Measurements from ENCODE around the gene MYLK3. TPM values are rescaled to one million over a fixed set of nuclear protein-coding genes. Genes with fewer than 3 reads are reported as not detected.
A peak's percentile ranks its signal among the peaks of the same experiment; 100 is the strongest.
"Not testable (repeated sequence)": the region's sequence is repeated elsewhere in the genome, so short reads cannot be mapped to it uniquely, and the experiment has no call there.

The MYLK3 gene
- total RNA-seq, 1 donor from 2014 or later: 0.43 TPM

DNA sequence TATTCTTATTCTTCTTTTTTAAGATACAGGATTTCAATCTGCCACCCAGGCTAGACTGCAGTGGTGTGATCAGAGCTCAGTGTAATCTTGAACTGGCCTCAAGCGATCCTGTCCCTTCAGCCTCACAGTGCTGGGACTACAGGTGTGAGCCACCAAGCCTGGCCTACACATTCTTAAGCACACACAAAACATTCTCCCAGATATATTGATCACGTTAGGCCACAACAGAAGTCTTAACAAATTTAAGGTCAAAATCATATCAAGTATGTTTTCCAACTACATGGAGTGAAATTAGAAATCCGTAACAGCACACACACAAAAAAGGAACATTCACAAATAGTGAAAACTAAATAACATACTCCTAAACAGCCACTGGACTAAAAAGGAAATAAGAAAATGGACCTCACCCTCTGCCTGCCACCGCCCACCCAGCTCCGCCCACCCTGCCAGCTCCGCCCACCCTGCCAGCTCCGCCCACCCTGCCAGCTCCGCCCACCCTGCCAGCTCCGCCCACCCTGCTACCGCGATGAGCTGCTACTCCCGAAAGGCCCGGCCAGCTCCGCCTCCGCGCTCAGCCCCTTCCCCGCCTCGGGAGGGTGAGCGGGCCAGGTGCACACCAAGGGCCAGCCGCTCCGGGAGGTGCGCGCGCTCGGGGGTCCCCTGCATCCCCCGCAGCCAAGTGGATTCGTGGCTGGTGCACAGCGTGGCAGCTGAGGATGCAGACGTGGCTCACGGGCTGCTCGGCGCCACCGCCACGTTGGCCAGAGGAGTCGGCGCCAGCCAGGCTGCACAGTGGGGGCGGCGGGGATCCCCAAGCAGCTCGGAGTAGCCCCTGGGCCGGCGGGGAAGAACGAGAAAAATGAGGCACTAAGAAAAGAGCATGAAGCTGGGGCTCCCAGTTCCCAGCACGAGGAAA lies 41.6 kb upstream of the MYLK3 start:
- ATAC-seq (peak; percentile 99), DNase-seq (peak; percentile 91)
- Histone ChIP-seq H3K9me3 (no peaks in the 10 kb centered on the region), H3K27ac (peak overlapping the region; percentile 30), H3K4me1 (peaks cover 3% of the 10 kb centered on the region), H3K4me3 (peak overlapping the region; percentile 63), H3K27me3 (no peaks in the 10 kb centered on the region), H3K36me3 (no peaks in the 10 kb centered on the region)
- no peak for TF ChIP-seq CTCF (IDR thresholded peaks at IDR 0.05)
- intact Hi-C loops (cut with DNase I): no loop called here

- intact Hi-C loops (cut with DNase I): no loop called here
- no peak overlapping the region for H3K27ac ChIP-seq
Measured at GRCh38 chr16:46788891-46789474, 40.8 kb upstream of the MYLK3 start.

DNA sequence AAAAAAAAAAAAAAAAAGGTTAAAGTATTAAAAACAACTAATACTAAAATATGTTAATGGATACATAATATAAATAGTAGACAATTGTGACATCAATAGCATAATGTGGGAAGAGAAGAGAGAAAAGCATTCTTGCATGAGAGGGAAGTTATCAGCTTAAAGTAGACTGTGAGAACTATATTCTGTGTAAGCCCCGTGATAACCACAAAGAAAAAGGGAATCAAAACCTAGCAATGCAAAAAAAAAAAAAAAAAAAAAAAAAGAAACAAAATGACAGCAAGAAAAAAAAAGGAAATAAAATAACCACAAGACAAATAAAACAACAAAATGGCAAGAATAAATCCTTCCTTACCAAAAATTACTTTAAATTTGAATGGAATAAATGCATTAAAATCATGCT lies 39.8 kb upstream of the MYLK3 start:
- H3K4me1 ChIP-seq: peaks cover 3% of the 10 kb centered on the region
- H3K9me3 ChIP-seq: no peaks in the 10 kb centered on the region
- no peak for TF ChIP-seq CTCF (IDR thresholded peaks at IDR 0.05)
- intact Hi-C loops (cut with DNase I): no loop called here
- H3K4me3 ChIP-seq: no peak overlapping the region
- no peak overlapping the region for H3K27ac ChIP-seq
- H3K27me3 ChIP-seq: no peaks in the 10 kb centered on the region
- DNase-seq (no peak), ATAC-seq (no peak)
- H3K36me3 ChIP-seq: no peaks in the 10 kb centered on the region

More at GRCh38 chr16:46788891-46789474, 40.8 kb upstream of the MYLK3 start:
- H3K9me3 ChIP-seq: no peaks in the 10 kb centered on the region
- ATAC-seq (no peak), DNase-seq (no peak)
- peaks cover 3% of the 10 kb centered on the region for H3K4me1 ChIP-seq
- no peak overlapping the region for H3K4me3 ChIP-seq
- TF ChIP-seq CTCF (IDR thresholded peaks at IDR 0.05): no peak
- no peaks in the 10 kb centered on the region for H3K27me3 ChIP-seq
- no peaks in the 10 kb centered on the region for H3K36me3 ChIP-seq

- Histone ChIP-seq H3K4me1 (peaks cover 3% of the 10 kb centered on the region), H3K27ac (no peak overlapping the region), H3K27me3 (no peaks in the 10 kb centered on the region), H3K36me3 (no peaks in the 10 kb centered on the region), H3K9me3 (no peaks in the 10 kb centered on the region), H3K4me3 (no peak overlapping the region)
- no peak for ATAC-seq
- intact Hi-C loops (cut with DNase I): no loop called here
- DNase-seq: no peak
- no peak for TF ChIP-seq CTCF (IDR thresholded peaks at IDR 0.05)
Measured at GRCh38 chr16:46785076-46785845, 37.1 kb upstream of the MYLK3 start.

- intact Hi-C loops (cut with DNase I); H3K27me3 ChIP-seq; H3K36me3 ChIP-seq; H3K4me3 ChIP-seq; ATAC-seq; H3K4me1 ChIP-seq; DNase-seq; H3K9me3 ChIP-seq; H3K27ac ChIP-seq: not testable (repeated sequence)
Measured at GRCh38 chr16:46784569-46784968, 36.4 kb upstream of the MYLK3 start.
